T-helper 9 cell (primary cell): ENCODE data around the gene OXSR1.
"Not testable (repeated sequence)": the region's sequence is repeated elsewhere in the genome, so short reads cannot be mapped to it uniquely, and the experiment has no call there.

Source experiments
- DNase-seq: peaks from one replicate; pipeline ENCODE4 v3.0.0-alpha.2; 2020

The OXSR1 gene

GRCh38 chr3:38128303-38128655, 37.1 kb upstream of the OXSR1 start:
- no peak for DNase-seq

DNA sequence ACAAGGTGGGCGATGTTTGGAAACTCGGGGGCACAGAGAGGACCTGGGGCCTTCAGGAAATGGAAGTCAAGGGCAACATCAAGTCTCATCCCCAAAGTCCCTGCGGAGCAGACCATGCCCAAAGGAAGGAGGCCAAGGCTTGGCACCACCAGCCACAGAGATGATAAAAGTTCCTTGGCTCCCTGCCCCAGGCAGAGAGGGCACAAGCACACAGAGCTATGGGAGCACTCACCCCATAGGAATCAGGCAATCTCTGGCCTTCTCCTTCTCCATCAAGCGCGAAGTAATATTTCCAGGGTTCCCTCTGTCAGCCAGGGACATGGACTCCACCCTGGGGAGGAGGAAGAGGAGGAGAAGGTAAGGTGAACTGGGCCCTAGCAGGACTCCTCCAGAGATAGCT, 36.3 kb upstream of the OXSR1 start:
- DNase-seq, result no peak

GRCh38 chr3:38130631-38131065, 34.7 kb upstream of the OXSR1 start:
- DNase-seq, result no peak

GRCh38 chr3:38131621-38132369, 33.5 kb upstream of the OXSR1 start:
- no peak for DNase-seq

- no peak for DNase-seq
These were observed 32.2 kb upstream of the OXSR1 start for GRCh38 chr3:38133209-38133556.

DNA sequence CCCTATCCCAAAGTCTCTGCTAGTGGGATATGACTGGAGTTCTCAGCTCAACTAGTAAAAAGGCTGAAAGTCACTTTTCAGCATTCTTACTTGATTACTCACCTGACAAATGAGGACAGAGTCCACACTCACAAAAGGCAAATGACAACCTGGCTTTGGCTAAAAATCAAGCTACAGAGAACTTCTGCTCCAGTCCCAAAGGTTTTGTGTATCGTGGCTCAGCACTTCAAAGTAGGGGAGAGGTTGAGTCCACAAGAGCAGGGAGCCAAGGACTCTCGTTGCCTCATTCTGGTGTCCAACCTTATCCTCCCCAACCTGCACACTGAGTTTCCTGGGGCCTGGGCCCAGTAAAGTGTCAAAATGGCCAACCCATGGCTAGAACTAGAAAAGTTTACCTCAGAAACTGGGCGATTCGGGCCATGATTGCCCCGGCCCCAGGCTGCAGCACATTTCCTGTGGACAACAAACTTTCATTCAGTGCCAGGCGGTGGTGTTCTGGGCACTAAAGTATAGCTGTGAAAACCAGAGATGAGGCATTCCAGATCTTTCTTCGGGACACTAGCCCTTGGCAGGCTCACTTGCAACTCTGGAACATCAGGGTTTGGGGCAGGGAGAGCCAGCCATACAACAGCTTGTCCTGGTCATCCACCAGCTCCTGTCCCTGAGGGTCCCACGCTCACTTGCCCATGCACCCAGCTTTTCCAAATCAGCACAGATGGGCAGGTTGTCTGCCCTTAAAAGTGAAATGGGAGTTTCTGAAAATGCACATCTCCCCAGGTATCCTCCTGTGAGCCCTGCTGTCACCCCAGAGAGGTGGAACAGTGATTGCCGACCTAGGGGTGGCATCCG, 31.6 kb upstream of the OXSR1 start:
- DNase-seq, result no peak

DNA sequence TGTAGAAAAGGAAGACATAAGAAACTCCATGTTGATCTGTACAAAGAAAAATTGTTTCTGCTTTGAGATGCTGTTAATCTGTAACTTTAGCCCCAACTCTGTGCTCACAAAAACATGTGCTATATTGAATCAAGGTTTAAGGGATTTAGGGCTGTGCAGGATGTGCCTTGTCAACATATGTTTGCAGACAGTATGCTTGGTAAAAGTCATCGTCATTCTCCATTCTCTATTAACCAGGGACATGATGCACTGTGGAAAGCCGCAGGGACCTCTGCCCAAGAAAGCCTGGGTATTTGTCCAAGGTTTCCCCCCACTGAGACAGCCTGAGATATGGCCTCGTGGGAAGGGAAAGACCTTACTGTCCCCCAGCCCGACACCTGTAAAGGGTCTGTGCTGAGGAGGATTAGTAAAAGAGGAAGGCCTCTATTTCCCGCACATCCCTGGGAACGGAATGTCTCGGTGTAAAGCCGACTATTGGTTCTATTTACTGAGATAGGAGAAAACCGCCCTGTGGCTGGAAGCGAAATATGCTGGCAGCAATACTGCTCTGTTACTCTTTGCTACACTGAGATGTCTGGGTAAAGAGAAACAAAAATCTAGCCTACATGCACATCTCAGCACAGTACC, 30.7 kb upstream of the OXSR1 start:
- DNase-seq, result not testable (repeated sequence)

- not testable (repeated sequence) for DNase-seq
These were observed 29.6 kb upstream of the OXSR1 start for GRCh38 chr3:38135621-38136277.

DNA sequence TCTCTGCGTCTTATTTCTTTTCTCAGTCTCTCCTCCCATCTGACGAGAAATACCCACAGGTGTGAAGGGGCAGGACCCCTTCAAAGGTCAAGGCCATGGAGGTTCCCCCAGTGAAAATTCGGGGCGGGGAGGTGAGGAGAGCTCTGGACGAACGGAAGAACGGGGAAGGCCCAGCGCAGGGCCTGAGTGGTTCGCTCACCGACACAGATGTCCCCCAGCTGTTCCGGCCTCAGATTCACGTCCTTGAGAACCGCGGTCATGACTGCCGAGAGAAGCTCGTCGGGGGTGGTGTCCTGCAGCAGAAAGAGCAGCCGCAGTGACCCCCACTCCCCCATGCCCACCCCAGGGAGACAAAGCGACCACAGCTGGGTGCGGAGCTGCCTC, 29.0 kb upstream of the OXSR1 start:
- peak; percentile 5 for DNase-seq

DNA sequence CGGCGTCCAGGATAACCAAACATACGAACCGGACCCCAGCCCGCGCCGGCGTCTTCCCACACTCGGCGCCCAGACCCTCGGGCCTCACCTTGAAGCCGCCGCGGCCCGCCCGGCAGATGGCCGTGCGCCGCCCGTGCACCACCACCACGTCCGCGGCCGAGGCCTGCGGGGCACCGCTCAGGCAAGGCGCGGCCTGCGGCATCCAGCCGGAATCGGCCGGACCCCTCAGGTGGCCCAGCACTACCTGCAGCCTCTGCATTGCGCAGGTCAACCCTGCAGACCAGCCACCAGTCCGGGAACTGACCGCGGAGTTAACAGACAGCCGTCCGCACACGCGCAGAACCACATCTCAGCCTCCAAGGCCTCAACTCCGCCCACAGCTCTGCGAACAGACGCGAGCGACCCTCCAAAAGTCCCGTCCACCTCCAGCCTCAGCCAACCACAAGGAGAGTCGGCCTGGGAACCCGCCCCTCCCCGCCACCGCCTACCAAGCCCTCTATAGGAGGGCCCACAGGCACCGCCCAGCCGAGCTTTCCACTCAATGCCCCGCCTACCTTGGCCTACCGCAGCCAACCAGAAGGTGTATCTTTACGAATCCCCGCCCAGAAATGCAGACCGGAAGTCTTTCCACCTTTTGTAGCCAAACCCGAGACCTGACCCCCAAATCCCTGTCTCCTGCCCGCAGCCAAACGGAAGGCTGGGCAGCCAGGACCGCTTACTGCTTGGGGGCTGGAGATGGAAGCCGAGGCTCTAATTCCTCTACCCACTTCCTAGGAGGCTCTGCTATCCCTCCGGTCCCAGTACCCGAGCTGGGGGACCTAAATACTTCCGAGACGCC, 28.3 kb upstream of the OXSR1 start, which contains the start of gene ACAA1:
Gene ACAA1, minus strand, starts transcription at position 351 of the 838 bp plus-strand sequence. Its CDS starts 92 bp downstream, at position 259.
- DNase-seq, result peak; percentile 93

- no peak for DNase-seq
These were observed 27.6 kb upstream of the OXSR1 start for GRCh38 chr3:38137615-38138348.

DNA sequence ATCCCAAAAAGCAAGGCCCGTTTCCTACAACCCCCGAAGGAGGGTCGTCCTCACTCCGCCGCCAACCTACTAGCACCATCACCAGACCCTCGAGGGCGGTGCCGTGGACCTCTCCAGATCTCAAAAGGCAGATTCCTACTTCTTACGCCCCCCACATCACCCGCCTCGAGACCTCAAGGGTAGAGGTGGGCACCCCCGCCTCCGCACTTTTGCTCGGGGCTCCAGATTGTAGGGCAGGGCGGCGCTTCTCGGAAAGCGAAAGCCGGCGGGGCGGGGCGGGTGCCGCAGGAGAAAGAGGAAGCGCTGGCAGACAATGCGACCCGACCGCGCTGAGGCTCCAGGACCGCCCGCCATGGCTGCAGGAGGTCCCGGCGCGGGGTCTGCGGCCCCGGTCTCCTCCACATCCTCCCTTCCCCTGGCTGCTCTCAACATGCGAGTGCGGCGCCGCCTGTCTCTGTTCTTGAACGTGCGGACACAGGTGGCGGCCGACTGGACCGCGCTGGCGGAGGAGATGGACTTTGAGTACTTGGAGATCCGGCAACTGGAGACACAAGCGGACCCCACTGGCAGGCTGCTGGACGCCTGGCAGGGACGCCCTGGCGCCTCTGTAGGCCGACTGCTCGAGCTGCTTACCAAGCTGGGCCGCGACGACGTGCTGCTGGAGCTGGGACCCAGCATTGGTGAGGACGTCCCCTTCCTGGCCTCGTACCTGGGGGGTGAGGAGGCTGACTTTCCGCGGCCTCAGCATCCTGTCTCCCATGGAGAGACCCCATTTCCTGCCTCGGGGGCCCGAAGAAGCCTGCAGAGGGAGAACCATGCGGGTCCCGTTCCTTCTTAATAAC, 26.8 kb upstream of the OXSR1 start, which contains the start of gene MYD88:
Gene MYD88, plus strand, starts transcription at position 313 of the 842 bp plus-strand sequence. Its CDS starts 40 bp downstream, at position 353.
- peak; percentile 78 for DNase-seq

GRCh38 chr3:38139191-38139590, 26.1 kb upstream of the OXSR1 start:
- no peak for DNase-seq

GRCh38 chr3:38139652-38140051, 25.7 kb upstream of the OXSR1 start:
- no peak for DNase-seq

- DNase-seq, result no peak
These were observed 24.8 kb upstream of the OXSR1 start for GRCh38 chr3:38140326-38141172.

DNA sequence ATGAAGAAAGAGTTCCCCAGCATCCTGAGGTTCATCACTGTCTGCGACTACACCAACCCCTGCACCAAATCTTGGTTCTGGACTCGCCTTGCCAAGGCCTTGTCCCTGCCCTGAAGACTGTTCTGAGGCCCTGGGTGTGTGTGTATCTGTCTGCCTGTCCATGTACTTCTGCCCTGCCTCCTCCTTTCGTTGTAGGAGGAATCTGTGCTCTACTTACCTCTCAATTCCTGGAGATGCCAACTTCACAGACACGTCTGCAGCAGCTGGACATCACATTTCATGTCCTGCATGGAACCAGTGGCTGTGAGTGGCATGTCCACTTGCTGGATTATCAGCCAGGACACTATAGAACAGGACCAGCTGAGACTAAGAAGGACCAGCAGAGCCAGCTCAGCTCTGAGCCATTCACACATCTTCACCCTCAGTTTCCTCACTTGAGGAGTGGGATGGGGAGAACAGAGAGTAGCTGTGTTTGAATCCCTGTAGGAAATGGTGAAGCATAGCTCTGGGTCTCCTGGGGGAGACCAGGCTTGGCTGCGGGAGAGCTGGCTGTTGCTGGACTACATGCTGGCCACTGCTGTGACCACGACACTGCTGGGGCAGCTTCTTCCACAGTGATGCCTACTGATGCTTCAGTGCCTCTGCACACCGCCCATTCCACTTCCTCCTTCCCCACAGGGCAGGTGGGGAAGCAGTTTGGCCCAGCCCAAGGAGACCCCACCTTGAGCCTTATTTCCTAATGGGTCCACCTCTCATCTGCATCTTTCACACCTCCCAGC, 24.0 kb upstream of the OXSR1 start:
- DNase-seq, result no peak

DNA sequence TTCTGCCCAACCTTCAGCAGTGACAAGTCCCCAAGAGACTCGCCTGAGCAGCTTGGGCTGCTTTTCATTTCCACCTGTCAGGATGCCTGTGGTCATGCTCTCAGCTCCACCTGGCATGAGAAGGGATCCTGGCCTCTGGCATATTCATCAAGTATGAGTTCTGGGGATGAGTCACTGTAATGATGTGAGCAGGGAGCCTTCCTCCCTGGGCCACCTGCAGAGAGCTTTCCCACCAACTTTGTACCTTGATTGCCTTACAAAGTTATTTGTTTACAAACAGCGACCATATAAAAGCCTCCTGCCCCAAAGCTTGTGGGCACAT, 23.4 kb upstream of the OXSR1 start:
- no peak for DNase-seq

- DNase-seq, result no peak
These were observed 22.4 kb upstream of the OXSR1 start for GRCh38 chr3:38142959-38143358.

DNA sequence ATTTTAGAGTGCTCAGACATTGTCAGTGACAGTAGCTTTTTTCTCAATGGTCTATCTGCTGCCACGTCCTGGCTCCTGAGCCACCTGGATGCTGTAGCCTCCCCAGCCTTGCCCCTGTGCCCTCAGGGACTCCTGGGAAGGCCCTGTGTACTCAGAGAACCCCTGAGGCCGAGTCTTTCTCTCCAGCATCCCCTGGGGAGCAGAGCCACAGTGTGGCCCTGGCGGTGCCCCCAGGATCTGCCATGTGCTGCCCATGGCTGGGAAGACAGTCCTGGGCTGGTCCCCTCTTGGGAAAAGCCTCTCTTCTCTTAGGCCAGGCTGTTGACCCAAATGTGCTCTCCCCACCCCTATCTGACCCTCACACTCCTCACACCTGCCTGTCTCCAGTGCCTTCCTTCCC, 21.8 kb upstream of the OXSR1 start:
- DNase-seq, result no peak
